NCI-H774 (cell line): ENCODE measurements around the gene ARRB1.

Experiments used
- DNase-seq: peaks from one replicate; lab custom pipeline; 2025; lab: John Stamatoyannopoulos, UW

ARRB1 gene

GRCh38 chr11:75223954-75224643 lies 127.4 kb downstream of the ARRB1 start:
- no peak for DNase-seq

GRCh38 chr11:75219869-75220268 lies 131.6 kb downstream of the ARRB1 start:
- no peak for DNase-seq

DNA sequence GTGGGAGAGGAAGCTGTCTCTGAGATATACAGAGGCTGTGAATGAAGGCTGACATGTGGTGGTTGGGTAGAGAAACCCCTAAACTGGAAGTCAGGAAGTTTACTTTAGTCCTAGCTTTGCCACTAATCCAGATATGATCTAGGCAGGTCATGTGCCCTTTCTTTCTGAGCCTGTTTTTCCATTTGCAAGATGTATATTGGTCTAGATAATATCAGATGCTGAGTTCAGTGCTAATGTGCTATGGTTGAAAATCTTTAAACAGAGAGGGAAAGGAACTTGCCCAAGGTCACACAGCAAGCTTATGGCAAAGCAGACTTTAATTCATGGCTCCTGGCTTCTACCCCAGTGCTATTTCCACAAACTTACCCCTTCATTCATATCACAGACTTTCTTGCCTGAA lies 136.6 kb downstream of the ARRB1 start:
- DNase-seq, result no peak

DNA sequence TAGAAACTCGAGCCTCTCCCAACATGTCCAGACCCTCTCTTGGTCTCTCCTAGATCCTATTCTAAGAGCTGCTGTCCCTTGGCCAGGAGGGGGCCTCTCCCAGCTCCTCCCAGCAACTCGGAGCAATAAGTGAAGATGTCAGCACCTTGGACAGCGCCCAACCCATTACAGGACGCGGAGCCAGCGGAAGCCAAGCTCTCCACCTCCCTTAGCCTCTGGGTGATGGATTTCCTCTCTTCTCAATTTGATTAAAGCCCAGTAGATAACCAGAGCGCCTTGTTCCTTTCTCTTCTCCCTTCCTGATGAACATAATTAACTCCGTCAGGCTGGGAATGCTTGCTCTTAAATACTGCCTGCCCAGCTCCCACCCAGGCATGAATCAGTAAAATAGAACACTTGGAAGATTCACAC lies 137.0 kb downstream of the ARRB1 start:
- DNase-seq, result no peak
